IPS-15b (cell line): Measurements from ENCODE around the gene ANXA3.
A peak's percentile ranks its signal among the peaks of the same experiment; 100 is the strongest.
"Not testable (repeated sequence)": the region's sequence is repeated elsewhere in the genome, so short reads cannot be mapped to it uniquely, and the experiment has no call there.

Experiments used
- H3K27me3 ChIP-seq: one replicate; pipeline ENCODE4 v1.6.1; 2013; ENCODE audit warnings: low read length; ENCODE audit not compliant: control insufficient read depth, insufficient read depth
- H3K36me3 ChIP-seq: one replicate; pipeline ENCODE4 v1.6.1; 2013; ENCODE audit warnings: low read length; ENCODE audit not compliant: control insufficient read depth, insufficient read depth
- H3K4me1 ChIP-seq: one replicate; pipeline ENCODE4 v1.6.1; 2013; ENCODE audit warnings: mild to moderate bottlenecking, low read length; ENCODE audit not compliant: control insufficient read depth, insufficient read depth
- H3K4me3 ChIP-seq: one replicate; pipeline ENCODE4 v1.5.1; 2013; ENCODE audit warnings: low read depth, low read length
- H3K9ac ChIP-seq: one replicate; pipeline ENCODE4 v1.6.1; 2013; ENCODE audit warnings: low read depth, mild to moderate bottlenecking, low read length
- H3K9me3 ChIP-seq: one replicate; pipeline ENCODE4 v1.6.1; 2013; ENCODE audit warnings: mild to moderate bottlenecking, low read length; ENCODE audit not compliant: control insufficient read depth, insufficient read depth

ANXA3 gene

DNA sequence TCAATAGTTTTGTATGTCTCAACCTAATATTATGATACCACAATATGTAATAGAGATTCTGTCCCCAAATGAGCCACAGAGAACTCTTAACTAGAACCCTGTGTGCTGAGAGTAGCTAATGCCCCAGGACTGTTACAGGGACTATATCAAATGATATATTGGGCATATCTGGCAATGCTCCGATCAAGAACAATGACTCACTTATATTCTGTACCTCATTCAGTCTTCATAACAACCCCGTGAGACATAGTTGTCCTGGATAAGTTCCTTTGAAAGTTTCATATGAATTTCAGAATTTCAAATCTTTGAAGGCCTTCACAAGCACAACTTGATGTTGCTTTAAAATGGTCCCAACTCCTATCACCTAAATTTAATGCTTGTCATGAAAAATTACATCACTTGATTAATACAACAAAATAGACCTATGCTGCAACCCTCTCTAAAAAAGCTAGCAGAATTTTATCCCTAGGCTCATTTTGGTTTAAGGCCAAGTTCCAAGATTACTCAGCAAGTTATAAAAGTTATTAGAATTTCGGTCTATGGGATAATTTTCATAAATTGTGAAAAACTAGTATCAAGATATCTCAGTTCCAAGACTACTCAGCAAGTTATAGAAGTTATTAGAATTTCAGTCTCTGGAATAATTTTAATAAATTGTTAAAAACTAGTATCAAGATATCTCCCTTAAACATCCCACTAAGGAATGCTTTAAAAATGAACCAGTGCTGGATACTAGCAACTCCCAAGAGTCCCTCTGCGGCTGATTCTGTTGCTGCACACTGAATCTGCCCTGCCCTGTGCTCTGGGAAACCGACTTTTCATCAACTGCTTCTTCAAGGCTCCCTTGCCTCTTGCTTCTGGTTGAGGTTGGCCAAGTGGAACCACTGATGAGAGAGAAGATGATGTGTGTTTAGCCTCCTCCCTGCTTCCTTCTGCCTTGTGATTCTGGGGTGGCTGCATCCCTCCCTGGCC, 6.0 kb upstream of the ANXA3 start:
- peaks cover 15% of the 10 kb centered on the region for H3K27me3 ChIP-seq
- H3K36me3 ChIP-seq, result no peaks in the 10 kb centered on the region
- H3K4me1 ChIP-seq, result peaks cover 10% of the 10 kb centered on the region
- H3K9me3 ChIP-seq, result no peaks in the 10 kb centered on the region
- no peak overlapping the region for H3K9ac ChIP-seq
- H3K4me3 ChIP-seq, result no peak overlapping the region

- not testable (repeated sequence) for H3K36me3 ChIP-seq, H3K4me3 ChIP-seq, H3K9ac ChIP-seq, H3K9me3 ChIP-seq
- Histone ChIP-seq H3K4me1 (peaks cover 15% of the 10 kb centered on the region), H3K27me3 (peaks cover 36% of the 10 kb centered on the region)
Measured at GRCh38 chr4:78547899-78548298, 3.7 kb upstream of the ANXA3 start.

DNA sequence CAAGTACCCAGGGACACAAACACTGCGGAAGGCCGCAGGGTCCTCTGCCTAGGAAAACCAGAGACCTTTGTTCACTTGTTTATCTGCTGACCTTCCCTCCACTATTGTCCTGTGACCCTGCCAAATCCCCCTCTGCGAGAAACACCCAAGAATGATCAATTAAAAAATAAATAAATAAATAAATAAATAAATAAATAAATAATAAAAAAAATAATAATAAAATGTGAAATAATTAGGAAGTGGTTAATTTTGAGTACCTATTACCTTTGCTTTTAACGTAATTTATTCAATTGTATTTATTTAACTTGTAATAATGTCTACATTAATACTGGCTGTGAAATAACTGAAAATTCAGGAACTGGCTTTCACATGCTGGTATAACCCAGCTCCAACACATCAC, 2.7 kb upstream of the ANXA3 start:
- not testable (repeated sequence) for H3K4me3 ChIP-seq, H3K9me3 ChIP-seq, H3K36me3 ChIP-seq, H3K9ac ChIP-seq
- H3K4me1 ChIP-seq, result peaks cover 22% of the 10 kb centered on the region
- peaks cover 46% of the 10 kb centered on the region for H3K27me3 ChIP-seq

DNA sequence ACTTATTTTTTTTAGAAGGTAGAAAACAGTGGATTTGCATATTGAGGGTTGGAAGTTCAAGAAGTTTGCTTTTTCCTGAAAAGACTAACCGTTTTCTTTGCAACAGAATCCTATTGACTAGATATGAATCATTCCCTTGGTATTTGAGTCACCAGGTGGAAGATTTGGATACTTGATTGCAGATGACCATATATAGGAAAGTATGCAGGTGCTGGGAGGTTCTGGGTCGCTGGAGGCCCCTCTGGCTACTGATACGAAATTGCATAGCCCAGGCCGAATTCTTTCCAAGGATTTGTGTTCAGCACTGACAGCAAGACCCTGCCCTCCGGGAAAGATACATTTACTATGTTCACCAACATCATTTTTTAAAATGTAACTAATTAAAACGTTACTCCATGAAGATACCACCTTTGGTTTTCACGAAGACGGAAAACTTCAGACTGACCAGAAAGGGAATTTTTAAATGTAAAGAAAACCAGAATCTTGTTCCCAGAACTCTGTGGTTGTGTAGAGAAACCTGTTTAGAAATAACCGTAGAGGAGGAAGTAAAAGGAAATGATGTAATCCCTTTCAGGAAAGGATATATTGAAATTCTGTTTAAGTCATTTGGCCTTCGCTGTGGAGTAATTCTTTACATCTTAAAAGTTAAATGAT, 946 bp downstream of the ANXA3 start:
- peak overlapping the region; percentile 78 for H3K4me3 ChIP-seq
- H3K4me1 ChIP-seq, result peaks cover 22% of the 10 kb centered on the region
- no peak overlapping the region for H3K9ac ChIP-seq
- no peaks in the 10 kb centered on the region for H3K9me3 ChIP-seq
- H3K36me3 ChIP-seq, result no peaks in the 10 kb centered on the region
- peaks cover 51% of the 10 kb centered on the region for H3K27me3 ChIP-seq

GRCh38 chr4:78553043-78553396, 1.4 kb downstream of the ANXA3 start:
- Histone ChIP-seq H3K27me3 (peaks cover 51% of the 10 kb centered on the region), H3K9me3 (no peaks in the 10 kb centered on the region), H3K4me1 (peaks cover 22% of the 10 kb centered on the region), H3K4me3 (no peak overlapping the region), H3K36me3 (no peaks in the 10 kb centered on the region), H3K9ac (no peak overlapping the region)

- H3K27me3 ChIP-seq, result peaks cover 51% of the 10 kb centered on the region
- H3K4me3 ChIP-seq, result no peak overlapping the region
- peaks cover 22% of the 10 kb centered on the region for H3K4me1 ChIP-seq
- no peak overlapping the region for H3K9ac ChIP-seq
- no peaks in the 10 kb centered on the region for H3K9me3 ChIP-seq
- H3K36me3 ChIP-seq, result no peaks in the 10 kb centered on the region
Measured at GRCh38 chr4:78553529-78554060, 2.0 kb downstream of the ANXA3 start.

GRCh38 chr4:78556665-78557064, 5.1 kb downstream of the ANXA3 start:
- H3K4me1 ChIP-seq, result peaks cover 9% of the 10 kb centered on the region
- H3K9ac ChIP-seq, result no peak overlapping the region
- no peaks in the 10 kb centered on the region for H3K9me3 ChIP-seq
- H3K36me3 ChIP-seq, result no peaks in the 10 kb centered on the region
- peaks cover 27% of the 10 kb centered on the region for H3K27me3 ChIP-seq
- H3K4me3 ChIP-seq, result no peak overlapping the region

DNA sequence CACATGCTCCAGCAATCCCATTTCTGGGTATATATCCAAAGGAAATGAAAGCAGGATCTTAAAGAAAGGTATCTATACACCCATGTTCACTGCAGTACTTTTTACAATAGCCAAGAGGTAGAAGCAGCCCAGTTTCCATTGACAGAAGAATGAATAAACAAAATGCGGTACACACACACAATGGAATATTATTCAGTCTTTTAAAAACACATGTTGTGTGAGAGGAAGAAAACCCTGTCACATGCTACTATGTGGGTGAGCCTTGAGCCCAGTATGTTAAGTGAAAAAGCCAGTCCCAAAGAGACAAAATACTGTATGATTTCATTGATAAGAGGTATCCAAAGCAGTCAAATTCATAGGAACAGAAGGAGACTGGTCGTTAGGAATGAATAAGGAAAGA, 6.3 kb downstream of the ANXA3 start:
- H3K9ac ChIP-seq, result no peak overlapping the region
- peaks cover 15% of the 10 kb centered on the region for H3K27me3 ChIP-seq
- peaks cover 9% of the 10 kb centered on the region for H3K4me1 ChIP-seq
- H3K4me3 ChIP-seq, result no peak overlapping the region
- no peaks in the 10 kb centered on the region for H3K9me3 ChIP-seq
- H3K36me3 ChIP-seq, result no peaks in the 10 kb centered on the region

- no peak overlapping the region for H3K4me3 ChIP-seq
- no peak overlapping the region for H3K9ac ChIP-seq
- H3K27me3 ChIP-seq, result peaks cover 9% of the 10 kb centered on the region
- no peaks in the 10 kb centered on the region for H3K36me3 ChIP-seq
- peaks cover 3% of the 10 kb centered on the region for H3K4me1 ChIP-seq
- no peaks in the 10 kb centered on the region for H3K9me3 ChIP-seq
Measured at GRCh38 chr4:78558410-78558809, 6.8 kb downstream of the ANXA3 start.

- Histone ChIP-seq H3K4me3 (no peak overlapping the region), H3K4me1 (peaks cover 2% of the 10 kb centered on the region), H3K27me3 (no peaks in the 10 kb centered on the region), H3K9ac (no peak overlapping the region), H3K36me3 (no peaks in the 10 kb centered on the region), H3K9me3 (no peaks in the 10 kb centered on the region)
Measured at GRCh38 chr4:78560296-78560963, 8.9 kb downstream of the ANXA3 start.

DNA sequence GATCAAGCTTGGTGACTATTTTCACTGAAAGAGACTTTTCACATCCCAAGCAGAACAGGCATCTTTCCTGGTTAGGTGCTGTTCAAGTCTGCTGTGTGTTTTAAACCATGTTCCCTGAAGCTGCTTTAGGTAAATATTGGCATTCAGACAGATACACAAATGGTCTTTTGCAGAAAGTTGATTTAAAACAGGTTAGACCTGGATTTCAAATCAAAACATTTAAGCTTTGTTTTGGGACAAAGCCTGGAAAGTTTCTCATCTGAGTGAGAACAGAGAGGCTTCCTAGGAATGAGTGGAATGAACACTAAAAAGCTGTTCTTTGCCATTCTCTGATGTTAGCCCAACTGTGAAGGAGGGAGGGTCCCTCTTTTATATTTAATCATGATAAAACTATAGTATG, 10.1 kb downstream of the ANXA3 start:
- Histone ChIP-seq H3K4me3 (no peak overlapping the region), H3K4me1 (peaks cover 9% of the 10 kb centered on the region), H3K9me3 (no peaks in the 10 kb centered on the region), H3K27me3 (no peaks in the 10 kb centered on the region), H3K9ac (no peak overlapping the region), H3K36me3 (no peaks in the 10 kb centered on the region)
